ENCODE data around the gene TGM3.

The TGM3 gene

GRCh38 chr20:2298116-2298515 is 2.3 kb downstream of the TGM3 start:
- Histone ChIP-seq H3K4me1 (ENCODE audit: insufficient read depth, low read length, severe bottlenecking) (peaks cover 20% of the 10 kb centered on the region), H4K20me1 (ENCODE audit: insufficient read depth, low read length) (no peaks in the 10 kb centered on the region), H3K9me3 (ENCODE audit: low read length) (no peaks in the 10 kb centered on the region), H3K27ac (ENCODE audit: low read depth, low read length, poor library complexity, severe bottlenecking) (no peak overlapping the region), H2AFZ (ENCODE audit: low read length) (no peak overlapping the region), H3K36me3 (ENCODE audit: insufficient read depth, low read length) (no peaks in the 10 kb centered on the region), H3K9ac (ENCODE audit: low read length) (no peak overlapping the region), H3K4me3 (ENCODE audit: low read depth, low read length, poor library complexity, severe bottlenecking) (no peak overlapping the region), H3F3A (ENCODE audit: insufficient read depth, low read length) (no peaks in the 10 kb centered on the region), H3K9me2 (ENCODE audit: low read depth, low read length) (no peaks in the 10 kb centered on the region), H3K27me3 (ENCODE audit: insufficient read depth, low read length) (no peaks in the 10 kb centered on the region; the same call in none of the 2 replicates), H3K79me2 (ENCODE audit: insufficient read depth, low read length) (no peaks in the 10 kb centered on the region), H3K4me2 (ENCODE audit: low read length) (no peak overlapping the region)
- TF ChIP-seq, protein P1, sequence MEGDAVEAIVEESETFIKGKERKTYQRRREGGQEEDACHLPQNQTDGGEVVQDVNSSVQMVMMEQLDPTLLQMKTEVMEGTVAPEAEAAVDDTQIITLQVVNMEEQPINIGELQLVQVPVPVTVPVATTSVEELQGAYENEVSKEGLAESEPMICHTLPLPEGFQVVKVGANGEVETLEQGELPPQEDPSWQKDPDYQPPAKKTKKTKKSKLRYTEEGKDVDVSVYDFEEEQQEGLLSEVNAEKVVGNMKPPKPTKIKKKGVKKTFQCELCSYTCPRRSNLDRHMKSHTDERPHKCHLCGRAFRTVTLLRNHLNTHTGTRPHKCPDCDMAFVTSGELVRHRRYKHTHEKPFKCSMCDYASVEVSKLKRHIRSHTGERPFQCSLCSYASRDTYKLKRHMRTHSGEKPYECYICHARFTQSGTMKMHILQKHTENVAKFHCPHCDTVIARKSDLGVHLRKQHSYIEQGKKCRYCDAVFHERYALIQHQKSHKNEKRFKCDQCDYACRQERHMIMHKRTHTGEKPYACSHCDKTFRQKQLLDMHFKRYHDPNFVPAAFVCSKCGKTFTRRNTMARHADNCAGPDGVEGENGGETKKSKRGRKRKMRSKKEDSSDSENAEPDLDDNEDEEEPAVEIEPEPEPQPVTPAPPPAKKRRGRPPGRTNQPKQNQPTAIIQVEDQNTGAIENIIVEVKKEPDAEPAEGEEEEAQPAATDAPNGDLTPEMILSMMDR (IDR thresholded peaks at IDR 0.05; ENCODE audit: low read length), result no peak
- no peak for TF ChIP-seq EZH2 (IDR thresholded peaks at IDR 0.05; ENCODE audit: borderline replicate concordance, low read length)

- Histone ChIP-seq H3K4me2 (ENCODE audit: low read length) (no peak overlapping the region), H3K9ac (ENCODE audit: low read length) (no peak overlapping the region), H3K36me3 (ENCODE audit: insufficient read depth, low read length) (no peaks in the 10 kb centered on the region), H2AFZ (ENCODE audit: low read length) (no peak overlapping the region), H3K27ac (ENCODE audit: low read depth, low read length, poor library complexity, severe bottlenecking) (no peak overlapping the region), H3K9me2 (ENCODE audit: low read depth, low read length) (no peaks in the 10 kb centered on the region), H3K9me3 (ENCODE audit: low read length) (no peaks in the 10 kb centered on the region), H3K4me1 (ENCODE audit: insufficient read depth, low read length, severe bottlenecking) (peaks cover 20% of the 10 kb centered on the region), H3K27me3 (ENCODE audit: insufficient read depth, low read length) (peaks cover 4% of the 10 kb centered on the region), H4K20me1 (ENCODE audit: insufficient read depth, low read length) (no peaks in the 10 kb centered on the region), H3K79me2 (ENCODE audit: insufficient read depth, low read length) (no peaks in the 10 kb centered on the region), H3F3A (ENCODE audit: insufficient read depth, low read length) (no peaks in the 10 kb centered on the region), H3K4me3 (ENCODE audit: low read depth, low read length, poor library complexity, severe bottlenecking) (no peak overlapping the region)
- TF ChIP-seq EZH2 (IDR thresholded peaks at IDR 0.05; ENCODE audit: borderline replicate concordance, low read length), result no peak
- TF ChIP-seq, protein P1 (IDR thresholded peaks at IDR 0.05; ENCODE audit: low read length), result no peak
Measured at GRCh38 chr20:2298701-2299100, 2.9 kb downstream of the TGM3 start.

- Histone ChIP-seq H3K9me2 (ENCODE audit: low read depth, low read length) (no peaks in the 10 kb centered on the region), H3K79me2 (ENCODE audit: insufficient read depth, low read length) (no peaks in the 10 kb centered on the region), H3K36me3 (ENCODE audit: insufficient read depth, low read length) (no peaks in the 10 kb centered on the region), H3K27me3 (ENCODE audit: insufficient read depth, low read length) (peaks cover 5% of the 10 kb centered on the region), H3K9me3 (ENCODE audit: low read length) (no peaks in the 10 kb centered on the region), H3F3A (ENCODE audit: insufficient read depth, low read length) (no peaks in the 10 kb centered on the region), H3K4me1 (ENCODE audit: insufficient read depth, low read length, severe bottlenecking) (peaks cover 20% of the 10 kb centered on the region), H2AFZ (ENCODE audit: low read length) (no peak overlapping the region), H4K20me1 (ENCODE audit: insufficient read depth, low read length) (no peaks in the 10 kb centered on the region), H3K9ac (ENCODE audit: low read length) (no peak overlapping the region), H3K4me2 (ENCODE audit: low read length) (no peak overlapping the region), H3K27ac (ENCODE audit: low read depth, low read length, poor library complexity, severe bottlenecking) (no peak overlapping the region), H3K4me3 (ENCODE audit: low read depth, low read length, poor library complexity, severe bottlenecking) (no peak overlapping the region)
- no peak for TF ChIP-seq EZH2 (IDR thresholded peaks at IDR 0.05; ENCODE audit: borderline replicate concordance, low read length)
- TF ChIP-seq, protein P1 (IDR thresholded peaks at IDR 0.05; ENCODE audit: low read length), result no peak
Measured at GRCh38 chr20:2299301-2299700, 3.5 kb downstream of the TGM3 start.
